GM18867 (cell line): ENCODE results near the gene TBL1X.
"Not testable (repeated sequence)": the region's sequence is repeated elsewhere in the genome, so short reads cannot be mapped to it uniquely, and the experiment has no call there.

Source experiments
- ATAC-seq: cut with Tn5 transposase; IDR thresholded peaks from one replicate; pipeline ENCODE4 v1.9.1; 2021; ENCODE audit warnings: mild to moderate bottlenecking, moderate library complexity; ENCODE audit not compliant: unreplicated experiment

TBL1X gene

DNA sequence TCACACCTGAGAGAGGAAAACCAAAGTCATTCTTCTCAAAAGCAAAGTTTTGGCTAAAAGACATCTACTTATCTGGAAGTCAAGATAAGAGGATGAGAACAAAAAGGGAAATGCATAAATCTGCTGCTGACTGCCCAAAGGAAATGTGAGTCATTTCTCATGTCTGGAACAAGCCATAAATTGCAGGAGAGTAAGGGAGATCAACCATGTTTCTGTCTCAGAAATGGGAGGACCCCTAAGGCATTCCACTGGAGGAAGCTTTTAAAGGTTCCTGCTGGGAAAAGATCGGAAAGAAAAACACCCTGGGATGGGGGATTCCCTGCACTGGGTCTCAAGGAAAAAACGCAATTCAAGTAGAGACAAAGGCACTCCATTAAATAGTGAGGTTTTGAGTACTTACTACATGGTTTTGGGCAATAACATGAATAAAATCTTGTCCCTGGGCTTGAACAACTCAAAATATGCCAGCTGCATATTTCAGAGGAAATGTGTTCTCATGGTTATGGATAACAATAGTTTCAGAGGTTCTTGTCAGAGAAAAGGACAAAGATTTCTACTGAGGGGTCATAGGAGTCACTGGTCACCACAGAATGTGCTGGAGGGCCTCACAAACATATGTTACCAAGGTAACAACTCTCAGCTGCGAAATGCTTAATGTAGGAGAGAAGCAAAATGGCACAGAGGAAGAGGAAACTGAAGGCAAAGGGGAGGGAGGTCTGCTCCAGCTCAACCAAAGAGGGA, 281.5 kb downstream of the TBL1X start:
- ATAC-seq, result no peak

DNA sequence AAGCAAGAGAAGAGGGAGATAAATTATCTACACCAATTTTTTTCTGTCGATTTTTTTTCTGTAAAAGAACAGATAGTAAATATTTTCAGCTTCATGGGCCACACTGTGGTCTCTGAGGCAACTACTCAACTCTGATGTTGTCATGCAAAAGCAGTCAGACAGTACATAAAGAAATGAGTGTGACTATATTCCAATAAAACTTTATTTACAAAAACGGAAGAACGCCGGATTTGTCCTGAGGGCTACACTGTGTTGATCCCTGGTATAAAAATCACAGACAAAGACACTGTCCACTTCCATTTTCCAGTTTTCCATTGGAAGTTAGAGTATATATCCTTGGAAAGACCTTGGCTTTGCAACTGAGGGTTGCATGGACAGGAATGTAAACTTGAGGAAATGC, 282.8 kb downstream of the TBL1X start:
- ATAC-seq, result no peak

DNA sequence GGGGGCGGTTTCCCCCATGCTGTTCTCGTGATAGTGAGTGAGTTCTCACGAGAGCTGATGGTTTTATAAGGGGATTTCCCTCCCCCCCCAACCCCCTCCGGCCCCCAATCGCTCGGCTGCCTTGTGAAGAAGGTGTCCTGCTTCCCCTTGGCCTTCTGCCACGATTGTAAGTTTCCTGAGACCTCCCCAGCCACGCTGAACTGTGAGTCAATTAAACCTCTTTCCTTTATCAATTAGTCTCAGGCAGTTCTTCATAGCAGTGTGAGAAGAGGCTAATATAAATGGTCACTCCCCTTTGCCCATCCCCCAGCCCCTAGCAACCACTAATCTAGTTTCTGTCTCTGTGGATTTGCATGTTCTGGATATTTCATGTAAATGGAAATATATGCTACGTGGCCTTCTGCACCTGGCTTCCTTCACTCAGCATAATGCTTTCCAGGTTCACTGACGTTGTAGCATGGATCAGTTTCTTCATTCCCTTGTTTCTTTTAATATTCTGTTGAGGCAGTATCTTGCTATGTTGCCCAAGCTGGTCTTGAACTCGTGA, 284.4 kb downstream of the TBL1X start:
- ATAC-seq, result no peak

DNA sequence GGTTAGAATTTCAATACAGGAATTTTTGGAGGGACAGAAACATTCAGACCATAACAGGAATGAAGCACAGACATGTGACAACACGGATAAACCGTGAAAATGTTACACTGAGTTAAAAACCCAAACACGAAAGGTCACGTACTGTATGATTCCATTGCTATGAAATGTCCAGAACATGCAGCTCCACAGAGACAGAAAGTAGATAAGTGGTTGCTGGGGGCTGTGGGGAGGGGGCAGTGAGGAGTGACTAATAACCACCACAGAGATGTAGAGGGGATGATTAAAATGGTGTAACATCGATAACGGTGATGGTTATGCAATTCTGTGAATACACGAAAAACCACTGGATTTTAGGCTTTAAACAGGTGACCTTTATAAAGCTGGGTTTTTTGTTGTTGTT, 292.5 kb downstream of the TBL1X start:
- no peak for ATAC-seq

DNA sequence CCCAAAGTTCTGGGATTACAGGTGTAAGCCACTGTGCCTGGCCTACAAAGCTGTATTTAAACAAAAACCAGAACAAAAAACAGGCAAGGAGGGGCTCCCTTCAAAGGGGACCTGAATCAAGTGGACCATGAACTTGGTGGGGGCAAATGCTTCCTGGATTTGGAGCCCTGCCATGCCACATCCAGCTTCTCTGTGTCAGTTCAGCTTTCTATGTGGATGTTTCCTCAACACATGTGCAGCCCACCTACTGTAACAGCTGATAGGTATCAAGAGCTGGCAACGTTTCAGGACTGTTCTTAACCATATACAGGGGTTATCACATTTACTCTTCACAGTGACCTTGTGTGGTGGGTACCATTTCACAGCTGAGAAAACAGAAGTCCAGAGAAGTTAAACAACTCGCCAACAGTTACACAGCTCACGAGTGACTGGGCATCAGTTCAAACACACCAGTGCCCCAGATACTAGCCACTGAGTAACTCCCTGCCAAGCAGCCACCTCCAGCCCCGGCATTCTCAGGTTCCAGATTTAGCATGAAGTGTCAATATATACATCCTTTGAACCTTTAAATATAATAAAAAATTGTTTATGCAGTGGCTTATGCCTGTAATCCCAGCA, 293.3 kb downstream of the TBL1X start:
- no peak for ATAC-seq

DNA sequence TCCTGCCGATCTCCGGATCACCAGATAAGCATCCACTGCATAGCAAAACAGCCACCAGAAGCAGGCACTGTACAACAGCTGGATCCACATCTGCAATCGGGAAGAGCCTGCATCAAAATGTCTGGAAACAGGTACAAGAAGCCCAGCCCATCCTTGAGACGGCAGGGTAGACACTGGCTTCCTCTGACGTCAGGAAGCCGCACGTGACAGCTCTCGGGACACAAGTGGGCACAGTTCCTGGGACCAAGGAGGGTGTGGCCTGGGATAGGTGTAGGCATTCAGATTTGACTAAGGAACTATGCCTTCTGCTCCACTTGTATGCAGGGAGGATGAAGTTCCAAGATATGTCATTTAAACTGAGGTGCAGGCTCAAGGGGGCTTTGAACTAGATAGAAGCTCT, 294.5 kb downstream of the TBL1X start:
- no peak for ATAC-seq

DNA sequence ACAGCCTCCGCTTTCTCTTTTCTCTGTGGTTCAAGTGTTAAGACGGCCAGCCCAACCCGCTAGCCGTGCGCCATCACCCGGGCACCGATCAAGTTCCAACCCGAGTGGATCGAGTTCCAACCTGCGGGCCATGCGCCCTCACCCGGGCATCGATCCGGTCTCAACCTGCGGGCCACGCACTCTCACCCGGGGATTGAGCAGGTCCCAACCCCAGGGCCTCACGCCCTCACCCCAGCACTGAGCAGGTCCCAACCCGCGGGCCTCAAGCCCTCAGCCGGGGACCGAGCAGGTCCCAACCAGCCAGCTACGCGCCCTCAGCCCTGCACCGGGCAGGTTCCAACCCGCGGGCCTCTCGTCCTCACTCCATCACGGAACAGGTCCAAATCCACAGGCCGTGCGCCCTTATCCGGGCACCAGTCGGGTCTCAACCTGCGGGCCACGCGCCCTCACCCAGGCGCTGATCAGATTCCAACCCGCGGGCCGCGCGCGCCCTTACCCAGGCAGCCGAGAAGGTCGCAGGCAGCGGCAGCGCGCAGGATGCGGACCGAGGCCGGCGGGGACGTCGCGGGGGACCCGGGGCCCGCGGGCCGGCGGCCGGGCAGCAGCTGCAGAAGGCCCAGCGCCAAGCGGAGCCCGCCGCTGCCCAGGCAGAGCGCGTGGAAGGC, 300.3 kb downstream of the TBL1X start:
- no peak for ATAC-seq

DNA sequence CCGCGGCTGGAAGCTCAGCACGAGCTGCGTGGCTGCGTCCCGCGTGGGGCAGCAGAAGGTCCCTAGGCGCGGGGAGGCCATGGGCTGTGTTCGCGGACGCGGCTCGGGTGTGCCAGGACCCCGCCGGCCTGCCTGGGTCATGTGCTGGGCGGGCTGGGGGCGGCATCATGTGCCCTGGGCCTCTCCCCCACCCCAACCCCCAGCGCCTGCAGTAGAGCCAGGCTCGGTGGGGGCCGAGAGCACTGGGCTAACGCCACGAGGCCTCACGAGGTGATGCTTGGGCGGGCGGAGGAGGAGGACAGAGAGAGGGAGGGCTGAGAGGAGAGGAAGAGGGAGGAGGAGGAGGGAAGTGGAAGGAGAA, 300.9 kb downstream of the TBL1X start, which contains the start of gene GPR143:
TSS of gene GPR143 (minus strand) at position 111 of the 361 bp plus-strand sequence. CDS start at position 81, 30 bp downstream.
- no peak for ATAC-seq

DNA sequence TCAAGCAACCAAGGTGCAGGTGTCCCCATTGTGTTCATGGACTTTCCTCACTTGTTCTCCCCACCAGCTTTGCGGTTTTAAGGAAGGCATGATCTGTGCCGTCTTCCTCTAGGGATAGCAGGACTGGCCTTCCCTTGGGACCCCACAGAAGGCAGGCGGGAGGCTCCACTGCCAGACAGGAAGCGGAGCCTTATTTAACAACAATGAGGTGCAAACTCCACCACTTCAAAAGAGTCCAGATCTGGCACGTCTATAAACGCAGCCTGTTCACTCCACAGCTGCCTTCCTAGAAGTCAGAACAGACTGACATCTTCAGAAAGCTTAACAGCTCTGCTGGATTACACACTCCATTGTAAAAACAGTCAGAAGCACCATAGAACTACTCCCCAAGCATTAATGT, 302.5 kb downstream of the TBL1X start:
- ATAC-seq, result no peak

DNA sequence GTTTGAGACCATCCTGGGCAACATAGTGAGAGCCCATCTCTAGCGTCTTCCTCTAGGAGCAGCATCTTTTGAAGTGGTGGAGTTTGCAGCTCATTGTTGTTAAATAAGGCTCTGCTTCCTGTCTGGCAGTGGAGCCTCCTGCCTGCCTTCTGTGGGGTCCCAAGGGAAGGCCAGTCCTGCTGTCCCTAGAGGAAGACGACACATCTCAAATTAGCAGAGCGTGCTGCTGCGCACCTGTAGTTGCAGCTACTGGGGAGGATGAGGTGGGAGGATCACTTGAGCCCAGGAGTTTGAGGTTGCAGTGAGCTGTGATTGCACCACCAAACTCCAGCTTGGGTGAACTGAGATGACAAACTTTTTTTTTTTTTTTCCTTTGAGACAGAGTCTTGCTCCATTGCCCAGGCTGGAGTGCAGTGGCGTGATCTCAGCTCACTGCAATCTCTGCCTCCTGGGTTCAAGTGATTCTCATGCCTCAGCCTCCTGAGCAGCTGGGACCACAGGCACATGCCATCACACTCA, 303.5 kb downstream of the TBL1X start:
- not testable (repeated sequence) for ATAC-seq

DNA sequence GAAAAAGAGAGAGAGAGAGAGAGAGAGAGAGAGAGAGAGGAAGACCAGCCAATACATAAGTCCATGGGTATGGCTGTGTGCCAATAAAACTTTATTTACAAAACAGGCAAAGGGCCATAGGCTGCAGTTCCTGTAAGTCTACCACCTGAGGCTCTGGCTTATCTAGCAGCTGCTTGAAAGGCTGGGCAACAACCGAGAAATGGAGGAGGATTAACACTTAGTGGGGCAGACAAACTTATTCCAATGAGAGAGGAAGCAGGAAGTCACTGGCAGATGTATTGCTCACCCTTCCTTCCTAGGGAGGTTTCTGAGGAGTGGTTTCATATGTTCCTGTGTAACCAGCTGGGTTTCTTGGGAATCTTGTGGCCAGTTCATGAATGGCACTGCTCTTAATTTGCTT, 305.5 kb downstream of the TBL1X start:
- ATAC-seq, result no peak

DNA sequence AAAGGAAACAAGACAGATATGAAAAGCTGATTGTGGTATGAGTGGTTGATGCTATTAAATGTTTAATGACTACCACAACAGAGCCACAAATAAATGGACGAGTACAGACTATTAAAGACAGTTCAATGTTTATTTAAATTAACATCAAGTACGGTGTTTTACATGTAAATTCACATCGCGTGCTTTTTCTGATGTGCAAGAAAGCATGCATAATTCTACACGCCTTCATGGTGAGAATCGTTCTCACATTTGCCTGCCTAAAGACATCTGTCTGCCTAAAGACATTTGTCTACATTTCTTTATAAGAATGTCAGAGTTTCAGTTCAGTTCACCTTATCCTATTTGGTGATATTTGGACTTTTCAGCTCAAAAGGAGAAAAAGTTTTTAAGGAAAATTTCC, 308.1 kb downstream of the TBL1X start:
- ATAC-seq, result no peak

DNA sequence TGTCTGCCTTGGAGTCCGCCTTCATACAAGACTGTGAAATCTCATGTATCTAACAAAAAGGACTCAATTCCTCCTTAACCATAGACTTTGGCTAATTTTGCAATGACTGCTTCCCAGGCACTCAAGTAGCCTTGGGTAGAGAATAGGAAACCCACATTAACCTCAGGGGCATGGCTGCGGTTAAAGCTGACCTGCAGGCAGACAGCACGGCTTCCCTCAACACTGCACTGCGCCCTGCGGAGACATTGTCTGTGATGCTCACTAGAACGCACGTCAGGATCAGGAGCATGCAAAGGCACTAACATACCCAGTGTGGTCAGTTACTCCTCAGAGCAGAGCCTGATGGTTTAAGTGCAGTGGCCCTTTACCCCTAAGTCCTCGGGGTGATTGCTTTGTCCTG, 311.1 kb downstream of the TBL1X start:
- ATAC-seq, result no peak

DNA sequence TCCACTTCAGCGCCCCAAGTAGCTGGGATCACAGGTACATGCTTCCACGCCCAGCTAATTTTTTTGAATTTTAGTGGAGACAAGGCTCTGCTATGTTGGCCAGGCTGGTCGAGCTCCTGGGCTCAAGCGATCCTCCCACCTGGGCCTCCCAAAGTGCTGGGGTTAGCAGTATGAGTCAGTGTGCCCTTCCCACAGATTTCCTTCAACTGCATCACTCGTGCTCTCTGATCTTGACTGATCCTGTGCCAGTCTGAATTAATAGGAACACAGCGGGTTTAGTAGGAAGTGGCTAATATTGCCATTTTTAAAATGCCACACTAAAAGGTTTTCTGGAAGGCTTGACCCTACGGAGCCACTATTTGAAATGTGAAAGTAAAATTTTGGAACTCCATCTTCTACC, 317.1 kb downstream of the TBL1X start:
- ATAC-seq, result no peak

DNA sequence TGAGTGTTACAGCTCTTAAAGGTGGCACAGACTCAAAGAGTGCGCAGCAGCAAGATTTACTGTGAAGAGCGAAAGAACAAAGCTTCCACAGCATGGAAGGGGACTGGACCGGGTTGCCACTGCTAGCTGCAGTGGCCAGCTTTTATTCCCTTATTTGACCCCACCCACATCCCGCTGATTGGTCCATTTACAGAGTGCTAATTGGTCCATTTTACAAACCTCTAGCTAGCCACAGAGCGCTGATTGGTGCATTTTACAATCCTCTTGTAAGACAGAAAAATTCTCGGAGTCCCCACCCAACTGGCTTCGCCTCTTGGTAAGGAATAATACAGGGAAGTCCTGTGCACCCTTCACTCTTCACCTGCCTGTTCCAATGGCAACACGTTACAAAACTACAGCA, 319.5 kb downstream of the TBL1X start:
- no peak for ATAC-seq

DNA sequence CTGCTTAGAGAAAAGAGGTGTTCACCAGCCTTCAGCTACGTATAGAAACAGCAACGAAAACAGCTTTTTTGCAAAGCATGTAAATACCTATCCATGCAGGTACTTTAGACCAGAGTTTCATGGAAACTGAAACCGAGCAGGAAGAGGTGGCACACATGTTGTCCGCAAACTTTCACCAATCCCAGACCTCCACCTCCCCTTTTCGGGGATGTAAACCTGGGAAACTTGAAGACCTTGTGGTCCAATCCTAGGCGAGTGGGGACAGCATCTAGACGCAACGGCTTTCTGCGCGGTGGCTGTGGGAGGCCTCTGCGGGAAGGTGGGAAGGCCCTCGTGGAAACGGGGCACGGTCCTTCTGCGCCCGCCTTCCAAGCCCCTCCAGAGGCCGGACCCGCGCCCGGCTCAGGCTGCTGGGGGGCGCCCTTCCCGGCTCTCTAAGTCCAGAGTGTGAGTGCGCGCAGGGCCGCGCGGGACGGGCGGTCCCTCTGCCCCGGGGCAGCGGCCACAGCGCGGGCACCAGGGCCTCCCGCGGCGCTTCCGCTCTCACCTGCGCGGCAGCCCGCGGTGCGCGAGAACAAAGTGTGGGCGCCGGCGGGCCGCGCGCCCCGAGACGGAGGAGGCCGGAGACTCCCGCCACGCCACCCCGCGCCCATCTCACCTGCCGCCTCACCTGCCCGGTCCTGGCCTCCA, 320.5 kb downstream of the TBL1X start:
- no peak for ATAC-seq

DNA sequence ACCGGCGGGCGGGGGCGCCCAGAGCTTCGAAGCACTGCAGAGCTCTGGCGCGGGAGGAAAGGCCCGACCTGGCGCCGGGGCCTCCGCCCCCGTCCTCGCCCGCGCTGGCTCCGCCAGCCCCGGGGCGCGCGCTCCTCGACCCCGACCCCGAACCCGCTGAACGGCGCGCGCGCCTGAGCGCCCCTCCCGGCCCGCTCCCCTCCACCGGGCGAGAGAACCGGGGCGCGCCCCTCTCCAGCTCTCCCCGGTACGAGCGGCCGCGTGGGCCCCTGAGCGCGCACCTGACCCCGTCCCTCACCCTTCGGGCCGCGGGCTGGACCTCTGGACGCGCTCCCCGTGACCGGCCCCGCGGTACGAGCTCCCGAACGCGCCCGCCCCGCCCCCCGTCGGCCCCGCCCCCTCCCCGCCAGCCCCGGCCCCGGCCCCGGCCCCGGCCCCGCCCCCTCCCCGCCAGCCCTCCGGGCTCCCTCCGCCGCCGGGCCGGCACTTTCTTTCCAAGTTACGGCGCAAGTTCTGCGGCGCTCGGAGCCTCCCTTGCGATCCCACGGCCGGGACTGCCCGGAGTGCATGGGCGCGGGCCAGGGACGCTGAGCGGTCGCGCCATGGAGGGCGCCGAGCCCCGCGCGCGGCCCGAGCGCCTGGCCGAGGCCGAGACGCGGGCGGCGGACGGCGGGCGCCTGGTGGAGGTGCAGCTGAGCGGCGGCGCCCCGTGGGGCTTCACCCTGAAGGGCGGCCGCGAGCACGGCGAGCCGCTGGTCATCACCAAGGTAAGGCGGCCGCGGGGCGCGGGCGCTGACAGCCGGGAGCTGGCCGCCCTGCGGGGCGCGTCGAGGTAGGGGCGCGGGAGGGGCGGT, 321.3 kb downstream of the TBL1X start, which contains the start of gene SHROOM2:
TSS of gene SHROOM2 (plus strand) at position 486 of the 854 bp plus-strand sequence. CDS start at position 603, 117 bp downstream.
- no peak for ATAC-seq

DNA sequence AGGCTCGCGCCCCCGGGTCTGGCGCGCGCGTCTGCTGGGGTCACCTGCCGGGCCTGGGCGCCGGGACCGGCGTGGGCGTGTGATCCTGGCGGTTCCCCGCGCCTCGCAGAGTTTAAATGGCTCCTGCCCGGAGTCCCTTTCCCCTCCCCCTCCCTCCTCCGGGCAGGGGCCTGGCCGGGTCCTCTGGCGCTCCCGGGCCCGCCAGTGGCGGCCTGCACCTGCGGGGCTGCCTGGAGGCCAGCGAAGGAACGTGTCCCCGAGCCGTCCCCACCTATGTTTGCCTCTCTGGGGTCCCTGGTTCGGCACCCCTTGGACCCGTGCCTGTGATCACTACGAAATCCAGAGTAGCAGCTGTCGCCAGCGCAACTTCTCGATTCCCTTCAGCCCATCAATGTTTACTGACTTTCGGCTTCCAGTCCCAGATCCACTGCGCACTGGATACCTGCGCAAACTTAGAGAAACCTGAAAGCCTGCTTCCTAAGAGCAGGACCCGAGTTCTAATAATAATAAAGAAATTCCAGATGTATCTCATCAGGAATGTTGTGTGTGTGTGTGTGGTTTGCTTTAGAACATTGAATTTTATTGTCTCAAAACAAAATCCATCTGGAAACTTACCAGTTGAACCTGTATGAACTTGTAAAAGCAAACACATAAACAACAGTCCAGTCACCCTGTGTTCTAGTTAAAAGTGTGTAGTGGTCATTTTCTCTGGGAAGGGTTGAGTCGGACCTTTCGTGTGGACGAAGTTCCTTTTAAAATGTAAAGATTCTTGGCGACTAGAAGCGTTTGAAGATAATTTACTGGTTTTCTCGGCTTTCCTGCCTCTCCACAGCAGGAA, 322.2 kb downstream of the TBL1X start:
- ATAC-seq, result no peak

DNA sequence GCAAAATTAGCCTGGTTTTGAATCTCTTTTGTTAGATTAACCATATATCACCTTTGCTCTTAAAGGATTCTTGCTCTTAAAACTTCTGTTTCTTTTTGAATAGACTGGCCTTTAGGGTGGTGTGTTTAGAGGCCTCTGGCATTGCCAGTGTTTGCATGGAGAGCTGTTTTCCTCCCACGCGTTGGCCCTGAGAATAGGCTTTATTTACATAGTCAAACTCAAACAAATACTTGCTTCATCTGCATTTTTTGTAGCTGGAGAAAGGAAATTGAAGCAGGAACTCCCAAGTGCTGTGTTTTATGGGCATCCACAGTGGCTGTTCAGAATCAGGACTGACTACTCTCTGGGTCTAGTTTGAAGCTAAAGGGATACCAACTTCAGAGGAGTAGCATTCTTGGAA, 324.1 kb downstream of the TBL1X start:
- no peak for ATAC-seq
